PC-3 (cell line): Measurements from ENCODE around the gene LRRC55.

ENCODE experiments used
- EZH2phosphoT487 ChIP-seq: fragments of 300-600 bp; sonication (generic); IDR thresholded peaks from 2 replicates; pipeline ENCODE4 v1.6.1; 2018; ENCODE audit warnings: mild to moderate bottlenecking, antibody characterized with exemption, low read length, borderline replicate concordance
- TF ChIP-seq, protein P1 (sequence below): fragments of 300-600 bp; sonication (generic); conservative IDR thresholded peaks from 2 replicates; pipeline ENCODE4 v1.5.1; 2017; ENCODE audit warnings: antibody characterized with exemption, low read depth, mild to moderate bottlenecking, low read length

DNA sequence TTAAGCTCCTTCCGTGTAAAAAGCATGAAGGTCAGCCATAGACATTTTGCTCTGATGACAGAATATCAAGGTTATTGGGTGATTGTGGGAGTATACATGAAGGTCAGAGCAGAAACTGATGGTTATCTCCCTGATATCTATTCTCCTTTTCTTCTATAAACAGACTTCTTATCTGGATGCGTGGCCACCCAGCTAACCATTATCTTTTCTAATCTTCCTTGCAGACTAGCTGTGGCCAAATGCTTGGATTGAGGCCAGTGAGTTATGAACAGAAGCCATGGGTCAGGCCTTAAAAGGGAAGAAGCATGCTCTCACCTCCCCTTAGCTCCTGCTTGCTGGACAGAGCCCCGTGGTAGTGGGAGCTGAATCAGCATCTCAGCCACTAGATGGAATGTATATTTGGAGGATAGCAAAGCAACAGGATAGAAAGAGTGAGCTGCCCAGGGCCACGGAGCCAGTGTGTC is 31.3 kb upstream of the LRRC55 start:
- TF ChIP-seq, protein P1, sequence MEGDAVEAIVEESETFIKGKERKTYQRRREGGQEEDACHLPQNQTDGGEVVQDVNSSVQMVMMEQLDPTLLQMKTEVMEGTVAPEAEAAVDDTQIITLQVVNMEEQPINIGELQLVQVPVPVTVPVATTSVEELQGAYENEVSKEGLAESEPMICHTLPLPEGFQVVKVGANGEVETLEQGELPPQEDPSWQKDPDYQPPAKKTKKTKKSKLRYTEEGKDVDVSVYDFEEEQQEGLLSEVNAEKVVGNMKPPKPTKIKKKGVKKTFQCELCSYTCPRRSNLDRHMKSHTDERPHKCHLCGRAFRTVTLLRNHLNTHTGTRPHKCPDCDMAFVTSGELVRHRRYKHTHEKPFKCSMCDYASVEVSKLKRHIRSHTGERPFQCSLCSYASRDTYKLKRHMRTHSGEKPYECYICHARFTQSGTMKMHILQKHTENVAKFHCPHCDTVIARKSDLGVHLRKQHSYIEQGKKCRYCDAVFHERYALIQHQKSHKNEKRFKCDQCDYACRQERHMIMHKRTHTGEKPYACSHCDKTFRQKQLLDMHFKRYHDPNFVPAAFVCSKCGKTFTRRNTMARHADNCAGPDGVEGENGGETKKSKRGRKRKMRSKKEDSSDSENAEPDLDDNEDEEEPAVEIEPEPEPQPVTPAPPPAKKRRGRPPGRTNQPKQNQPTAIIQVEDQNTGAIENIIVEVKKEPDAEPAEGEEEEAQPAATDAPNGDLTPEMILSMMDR = no peak
- no peak for TF ChIP-seq EZH2phosphoT487
